ENCODE measurements around the gene CEP57.
"Not testable (repeated sequence)": the region's sequence is repeated elsewhere in the genome, so short reads cannot be mapped to it uniquely, and the experiment has no call there.

The CEP57 gene

GRCh38 chr11:95853138-95853537 is 62.8 kb downstream of the CEP57 start:
- DNase-seq (ENCODE audit: low read depth in 1 of 2, low spot score in 1 of 2) = no peak

- DNase-seq (ENCODE audit: low read depth in 1 of 2, low spot score in 1 of 2) = no peak
Measured at GRCh38 chr11:95853862-95854261, 63.6 kb downstream of the CEP57 start.

GRCh38 chr11:95854362-95854761 is 64.1 kb downstream of the CEP57 start:
- not testable (repeated sequence) for DNase-seq (ENCODE audit: low read depth in 1 of 2, low spot score in 1 of 2)

- not testable (repeated sequence) for DNase-seq (ENCODE audit: low read depth in 1 of 2, low spot score in 1 of 2)
Measured at GRCh38 chr11:95860024-95860423, 69.7 kb downstream of the CEP57 start.

- no peak for DNase-seq (ENCODE audit: low read depth in 1 of 2, low spot score in 1 of 2)
Measured at GRCh38 chr11:95863486-95864140, 73.3 kb downstream of the CEP57 start.

GRCh38 chr11:95867105-95867504 is 76.8 kb downstream of the CEP57 start:
- no peak for DNase-seq (ENCODE audit: low read depth in 1 of 2, low spot score in 1 of 2)

- DNase-seq (ENCODE audit: low read depth in 1 of 2, low spot score in 1 of 2) = not testable (repeated sequence)
Measured at GRCh38 chr11:95870877-95871276, 80.6 kb downstream of the CEP57 start.

- no peak for DNase-seq (ENCODE audit: low read depth in 1 of 2, low spot score in 1 of 2)
Measured at GRCh38 chr11:95877291-95877690, 87.0 kb downstream of the CEP57 start.

Data from stimulated activated CD4-positive, alpha-beta T cell treated with anti-CD3 and anti-CD28 coated beads, Interleukin-15, amount 100 ng/mL, for 1 hour (primary cell).